ENCODE measurements around the gene VTCN1. TPM values are rescaled to one million over a fixed set of nuclear protein-coding genes. Genes with fewer than 3 reads are reported as not detected.

VTCN1 gene
- total RNA-seq, 2 experiments from 2014 or later, result not detected

- no peak for DNase-seq (ENCODE audit: low spot score)
- Histone ChIP-seq H3K9me2 (ENCODE audit: insufficient read depth, low read length) (no peaks in the 10 kb centered on the region), H3K79me2 (ENCODE audit: insufficient read depth, low read depth, low read length) (no peaks in the 10 kb centered on the region), H4K20me1 (ENCODE audit: insufficient read depth, low read length) (no peaks in the 10 kb centered on the region), H3K27ac (ENCODE audit: low read depth, low read length, poor library complexity, severe bottlenecking) (no peak overlapping the region), H3K9me3 (ENCODE audit: low read length) (no peaks in the 10 kb centered on the region), H3K4me3 (ENCODE audit: low read depth, low read length, poor library complexity, severe bottlenecking) (no peak overlapping the region), H3K4me2 (ENCODE audit: low read length) (no peak overlapping the region), H3K4me1 (ENCODE audit: insufficient read depth, low read length, poor library complexity, severe bottlenecking) (no peaks in the 10 kb centered on the region), H3K36me3 (ENCODE audit: insufficient read depth, low read length) (no peaks in the 10 kb centered on the region), H2AFZ (ENCODE audit: low read length) (no peak overlapping the region)
- intact Hi-C loops (cut with micrococcal nuclease; ENCODE audit: unreplicated experiment), result no loop called here
- POLR2A ChIA-PET, result interaction anchor here (1.3 kb wide), 1 partner anchor 32 kb away, joined by 3 read pairs; no protein-coding TSS in a partner anchor
- BruUV-seq (replicated peaks), result no TSS peak
- TF ChIP-seq CTCF (conservative IDR thresholded peaks at IDR 0.05; ENCODE audit: low read length), result no peak
- CTCF ChIA-PET (ENCODE audit: unreplicated experiment), result no interaction called here
Measured at GRCh38 chr1:117189726-117190125, 21.0 kb downstream of the VTCN1 start.

- BruUV-seq (replicated peaks), result no TSS peak
- DNase-seq (ENCODE audit: low spot score), result no peak
- Histone ChIP-seq H3K79me2 (ENCODE audit: insufficient read depth, low read depth, low read length) (no peaks in the 10 kb centered on the region), H3K4me2 (ENCODE audit: low read length) (no peak overlapping the region), H3K27ac (ENCODE audit: low read depth, low read length, poor library complexity, severe bottlenecking) (no peak overlapping the region), H3K9me2 (ENCODE audit: insufficient read depth, low read length) (no peaks in the 10 kb centered on the region), H2AFZ (ENCODE audit: low read length) (no peak overlapping the region), H3K4me1 (ENCODE audit: insufficient read depth, low read length, poor library complexity, severe bottlenecking) (no peaks in the 10 kb centered on the region), H3K4me3 (ENCODE audit: low read depth, low read length, poor library complexity, severe bottlenecking) (no peak overlapping the region), H4K20me1 (ENCODE audit: insufficient read depth, low read length) (no peaks in the 10 kb centered on the region), H3K36me3 (ENCODE audit: insufficient read depth, low read length) (no peaks in the 10 kb centered on the region), H3K9me3 (ENCODE audit: low read length) (no peaks in the 10 kb centered on the region)
- intact Hi-C loops (cut with micrococcal nuclease; ENCODE audit: unreplicated experiment), result no loop called here
- TF ChIP-seq EZH2phosphoT487 (IDR thresholded peaks at IDR 0.05; ENCODE audit: borderline replicate concordance, low read depth, low read length) (no peak), CTCF (conservative IDR thresholded peaks at IDR 0.05; ENCODE audit: low read length) (no peak)
- CTCF ChIA-PET (ENCODE audit: unreplicated experiment), result no interaction called here
- POLR2A ChIA-PET, result interaction anchor here (0.5 to 1.3 kb wide), 2 partner anchors 13 to 31 kb away, joined by 3 read pairs; no protein-coding TSS in a partner anchor
Measured at GRCh38 chr1:117188816-117189437, 21.8 kb downstream of the VTCN1 start.

- no peaks in the 10 kb centered on the region for H3K9me3 ChIP-seq (ENCODE audit: low read length)
- CTCF ChIA-PET (ENCODE audit: unreplicated experiment), result no interaction called here
- no peak overlapping the region for H3K4me3 ChIP-seq (ENCODE audit: low read depth, low read length, poor library complexity, severe bottlenecking)
- intact Hi-C loops (cut with micrococcal nuclease; ENCODE audit: unreplicated experiment), result no loop called here
- POLR2A ChIA-PET, result interaction anchor here (0.5 kb wide), 1 partner anchor 13 kb away, joined by 3 read pairs; no protein-coding TSS in a partner anchor
- DNase-seq (ENCODE audit: low spot score), result no peak
- no peaks in the 10 kb centered on the region for H3K36me3 ChIP-seq (ENCODE audit: insufficient read depth, low read length)
- no peaks in the 10 kb centered on the region for H4K20me1 ChIP-seq (ENCODE audit: insufficient read depth, low read length)
- no peaks in the 10 kb centered on the region for H3K9me2 ChIP-seq (ENCODE audit: insufficient read depth, low read length)
- no peak overlapping the region for H3K4me2 ChIP-seq (ENCODE audit: low read length)
- no peaks in the 10 kb centered on the region for H3K79me2 ChIP-seq (ENCODE audit: insufficient read depth, low read depth, low read length)
- TF ChIP-seq EZH2phosphoT487 (IDR thresholded peaks at IDR 0.05; ENCODE audit: borderline replicate concordance, low read depth, low read length), result no peak
- no peak for TF ChIP-seq CTCF (conservative IDR thresholded peaks at IDR 0.05; ENCODE audit: low read length)
- H2AFZ ChIP-seq (ENCODE audit: low read length), result no peak overlapping the region
- BruUV-seq (replicated peaks), result no TSS peak
- H3K4me1 ChIP-seq (ENCODE audit: insufficient read depth, low read length, poor library complexity, severe bottlenecking), result no peaks in the 10 kb centered on the region
- H3K27ac ChIP-seq (ENCODE audit: low read depth, low read length, poor library complexity, severe bottlenecking), result no peak overlapping the region
Measured at GRCh38 chr1:117188170-117188815, 22.4 kb downstream of the VTCN1 start.
